ENCODE data around the gene CCDC187. TPM values are rescaled to one million over a fixed set of nuclear protein-coding genes. Genes with fewer than 3 reads are reported as not detected.

The CCDC187 gene
- total RNA-seq, 6 experiments from 2014 or later = 0.09 to 0.80 (median 0.62) TPM; not detected in 3

DNA sequence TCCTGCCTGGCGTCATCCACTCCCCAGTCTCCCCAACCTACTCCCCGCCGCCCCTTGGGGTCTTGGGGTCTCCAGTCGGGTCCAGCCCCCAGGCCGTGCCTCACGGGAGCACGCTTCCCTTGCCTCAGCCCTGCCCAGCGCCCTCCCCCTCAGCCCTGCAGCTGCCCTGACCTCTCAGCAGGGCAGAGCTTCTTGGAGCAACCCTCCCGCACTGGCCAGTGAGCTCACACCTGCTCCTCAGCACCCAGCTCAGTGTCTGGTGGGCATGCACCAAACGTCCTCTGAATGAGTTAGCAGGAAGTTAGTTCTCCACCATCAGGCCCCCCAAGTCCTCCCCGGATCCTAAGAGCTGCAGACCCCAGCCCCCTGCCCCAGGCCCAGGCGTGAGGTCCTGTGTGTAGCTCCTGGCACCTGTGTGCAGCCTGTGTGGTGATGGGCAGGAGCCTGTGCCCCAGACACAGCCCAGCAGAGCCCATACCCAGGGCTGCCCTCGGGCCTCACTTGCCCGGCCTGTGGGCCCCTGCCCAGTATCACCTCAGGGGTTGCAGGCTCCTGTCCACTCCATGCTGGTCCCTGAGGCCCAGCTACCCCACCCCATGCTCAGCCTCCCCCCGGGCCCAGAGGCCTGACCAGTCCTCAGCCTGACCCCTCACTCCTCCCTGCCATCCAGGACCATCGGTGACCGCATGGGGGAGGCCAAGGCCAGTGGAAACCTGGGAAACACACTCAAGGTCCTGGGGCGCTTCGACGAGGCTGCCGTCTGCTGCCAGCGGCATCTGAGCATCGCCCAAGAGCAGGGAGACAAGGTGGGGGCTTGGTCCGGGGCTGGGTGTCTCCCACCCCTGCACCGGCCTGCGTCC, 31.6 kb upstream of the CCDC187 start:
- TF ChIP-seq POLR2A (IDR thresholded peaks at IDR 0.05) = no peak
- TF ChIP-seq, protein P1, sequence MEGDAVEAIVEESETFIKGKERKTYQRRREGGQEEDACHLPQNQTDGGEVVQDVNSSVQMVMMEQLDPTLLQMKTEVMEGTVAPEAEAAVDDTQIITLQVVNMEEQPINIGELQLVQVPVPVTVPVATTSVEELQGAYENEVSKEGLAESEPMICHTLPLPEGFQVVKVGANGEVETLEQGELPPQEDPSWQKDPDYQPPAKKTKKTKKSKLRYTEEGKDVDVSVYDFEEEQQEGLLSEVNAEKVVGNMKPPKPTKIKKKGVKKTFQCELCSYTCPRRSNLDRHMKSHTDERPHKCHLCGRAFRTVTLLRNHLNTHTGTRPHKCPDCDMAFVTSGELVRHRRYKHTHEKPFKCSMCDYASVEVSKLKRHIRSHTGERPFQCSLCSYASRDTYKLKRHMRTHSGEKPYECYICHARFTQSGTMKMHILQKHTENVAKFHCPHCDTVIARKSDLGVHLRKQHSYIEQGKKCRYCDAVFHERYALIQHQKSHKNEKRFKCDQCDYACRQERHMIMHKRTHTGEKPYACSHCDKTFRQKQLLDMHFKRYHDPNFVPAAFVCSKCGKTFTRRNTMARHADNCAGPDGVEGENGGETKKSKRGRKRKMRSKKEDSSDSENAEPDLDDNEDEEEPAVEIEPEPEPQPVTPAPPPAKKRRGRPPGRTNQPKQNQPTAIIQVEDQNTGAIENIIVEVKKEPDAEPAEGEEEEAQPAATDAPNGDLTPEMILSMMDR (IDR thresholded peaks at IDR 0.05) = no peak
- no peaks in the 10 kb centered on the region for H3K4me1 ChIP-seq
- DNase-seq = no peak
- H3K4me3 ChIP-seq = no peak overlapping the region
- intact Hi-C loops (cut with DNase I) = no loop called here
- no peaks in the 10 kb centered on the region for H3K9me3 ChIP-seq
- no peaks in the 10 kb centered on the region for H3K27me3 ChIP-seq
- no peak overlapping the region for H3K27ac ChIP-seq
- H3K36me3 ChIP-seq = no peaks in the 10 kb centered on the region
- ATAC-seq = no peak
- WGBS (ENCODE audit: insufficient coverage, low coverage, low lambda C conversion rate, missing lambda C conversion rate) = 90% methylated on average over 2 of the region's 26 CpGs

DNA sequence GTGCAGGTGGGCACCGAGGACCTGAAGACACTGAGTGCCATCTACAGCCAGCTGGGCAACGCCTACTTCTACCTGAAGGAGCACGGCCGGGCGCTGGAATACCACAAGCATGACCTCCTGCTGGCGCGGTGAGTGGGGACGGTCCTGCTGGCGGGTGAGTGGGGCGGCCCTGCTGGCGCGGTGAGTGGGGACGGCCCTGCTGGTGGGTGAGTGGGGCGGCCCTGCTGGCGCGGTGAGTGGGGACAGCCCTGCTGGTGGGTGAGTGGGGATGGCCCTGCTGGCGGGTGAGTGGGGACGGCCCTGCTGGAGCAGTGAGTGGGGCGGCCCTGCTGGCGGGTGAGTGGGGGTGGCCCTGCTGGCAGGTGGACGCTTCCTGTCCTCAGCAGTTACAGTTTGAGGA, 30.6 kb upstream of the CCDC187 start:
- 93% methylated on average over 14 of the region's 21 CpGs for WGBS (ENCODE audit: insufficient coverage, low coverage, low lambda C conversion rate, missing lambda C conversion rate)
- DNase-seq (no peak), ATAC-seq (no peak)
- no peak for TF ChIP-seq POLR2A (IDR thresholded peaks at IDR 0.05)
- TF ChIP-seq, protein P1 (IDR thresholded peaks at IDR 0.05) = no peak
- no peak overlapping the region for H3K4me3 ChIP-seq
- no peaks in the 10 kb centered on the region for H3K9me3 ChIP-seq
- no peaks in the 10 kb centered on the region for H3K4me1 ChIP-seq
- H3K36me3 ChIP-seq = no peaks in the 10 kb centered on the region
- intact Hi-C loops (cut with DNase I) = no loop called here
- H3K27ac ChIP-seq = no peak overlapping the region
- no peaks in the 10 kb centered on the region for H3K27me3 ChIP-seq

DNA sequence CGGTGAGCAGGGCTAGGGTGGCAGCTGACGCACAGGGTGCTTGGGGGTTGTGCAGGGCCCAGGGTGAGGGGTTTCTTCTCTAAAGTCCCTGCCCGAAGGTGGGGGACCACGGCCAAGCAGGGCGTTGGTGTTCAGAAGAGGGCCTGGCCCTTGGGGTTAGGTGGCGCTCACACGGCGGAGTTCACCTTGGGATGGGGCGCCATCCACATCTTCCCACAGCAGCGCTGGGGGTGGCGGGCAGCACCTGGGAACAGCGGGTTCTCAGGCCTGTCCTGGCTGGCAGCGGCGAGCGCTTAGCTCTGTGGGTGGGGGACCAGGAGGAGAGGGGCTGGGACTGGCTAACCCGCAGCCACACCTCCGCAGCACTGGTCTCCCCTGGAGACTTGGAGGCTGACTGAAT, 29.6 kb upstream of the CCDC187 start:
- Histone ChIP-seq H3K4me3 (no peak overlapping the region), H3K9me3 (no peaks in the 10 kb centered on the region), H3K4me1 (no peaks in the 10 kb centered on the region), H3K36me3 (no peaks in the 10 kb centered on the region), H3K27ac (no peak overlapping the region), H3K27me3 (no peaks in the 10 kb centered on the region)
- ATAC-seq (no peak), DNase-seq (no peak)
- 100% methylated on average over 1 of the region's 17 CpGs for WGBS (ENCODE audit: insufficient coverage, low coverage, low lambda C conversion rate, missing lambda C conversion rate)
- intact Hi-C loops (cut with DNase I) = no loop called here
- TF ChIP-seq POLR2A (IDR thresholded peaks at IDR 0.05) = no peak
- TF ChIP-seq, protein P1 (IDR thresholded peaks at IDR 0.05) = no peak

DNA sequence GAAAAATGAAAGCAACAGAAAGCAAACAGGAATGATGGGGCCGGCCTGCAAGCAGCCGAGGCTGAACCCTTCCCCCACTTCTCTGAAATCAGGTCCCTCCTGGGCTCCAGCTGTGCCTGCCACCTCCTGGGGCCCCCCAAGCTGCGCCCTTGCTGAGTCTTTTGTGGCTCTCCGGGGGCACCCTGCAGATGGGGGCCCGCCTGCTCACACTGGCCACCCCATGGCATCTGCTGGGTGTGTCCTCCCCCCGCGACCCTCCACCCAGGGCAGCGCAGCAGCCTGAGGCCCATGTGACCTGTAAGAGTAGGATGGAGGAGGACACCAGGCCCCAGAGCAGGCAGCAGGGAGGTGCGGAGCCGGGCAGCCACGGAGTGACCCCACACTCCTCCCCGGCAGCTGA, 29.2 kb upstream of the CCDC187 start:
- WGBS (ENCODE audit: insufficient coverage, low coverage, low lambda C conversion rate, missing lambda C conversion rate) = 50% methylated on average over 2 of the region's 12 CpGs
- H3K27me3 ChIP-seq = no peaks in the 10 kb centered on the region

More for the DNA sequence above, 29.2 kb upstream of the CCDC187 start:
- Histone ChIP-seq H3K36me3 (no peaks in the 10 kb centered on the region), H3K4me1 (no peaks in the 10 kb centered on the region), H3K4me3 (no peak overlapping the region), H3K9me3 (no peaks in the 10 kb centered on the region), H3K27ac (no peak overlapping the region)
- DNase-seq (no peak), ATAC-seq (no peak)
- intact Hi-C loops (cut with DNase I) = no loop called here
- TF ChIP-seq, protein P1 (IDR thresholded peaks at IDR 0.05) = no peak
- TF ChIP-seq POLR2A (IDR thresholded peaks at IDR 0.05) = no peak

All from right lobe of liver (tissue), 6 donors.